Measurements from ENCODE around the gene WDR36. TPM values are rescaled to one million over a fixed set of nuclear protein-coding genes. Genes with fewer than 3 reads are reported as not detected.

Gene WDR36
- total and polyA plus RNA-seq, 2 donors from 2014 or later, result 4.5 to 31.8 TPM

DNA sequence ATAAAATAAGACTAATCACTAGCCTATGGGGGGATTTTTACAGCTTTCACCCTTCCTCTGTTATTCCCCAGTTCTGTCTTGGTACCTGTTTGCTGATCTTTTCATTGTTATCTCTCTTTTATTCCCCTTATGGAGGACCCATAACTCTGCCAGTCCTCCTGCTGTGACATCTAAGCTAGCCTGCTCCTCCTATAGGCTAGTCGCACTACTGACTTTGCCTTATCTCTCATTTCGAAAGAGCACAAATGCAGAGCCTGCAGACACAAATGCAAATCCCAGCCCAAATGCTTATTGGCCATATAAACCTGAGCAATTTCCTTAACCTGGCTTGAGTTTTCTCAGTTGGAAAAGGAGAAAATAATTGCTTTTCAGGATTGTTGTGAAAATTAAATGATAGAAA is 72.9 kb downstream of the WDR36 start:
- no peak for FAIRE-seq
- Histone ChIP-seq H3K36me3 (ENCODE audit: control insufficient read depth in 2 of 3, insufficient read depth in 3 of 3, low read length in 3 of 3) (no peaks in the 10 kb centered on the region), H3K9me3 (ENCODE audit: control insufficient read depth in 2 of 3, insufficient read depth in 1 of 3, low read length in 3 of 3) (no peaks in the 10 kb centered on the region), H3K27ac (ENCODE audit: low read depth in 2 of 2, low read length in 2 of 2) (no peak overlapping the region), H3K27me3 (ENCODE audit: control insufficient read depth, insufficient read depth, low read length) (no peaks in the 10 kb centered on the region), H3K9ac (ENCODE audit: low read length in 3 of 3) (no peak overlapping the region), H3K4me3 (ENCODE audit: low read length in 3 of 3) (no peak overlapping the region), H3K4me1 (ENCODE audit: control insufficient read depth in 2 of 3, insufficient read depth in 2 of 3, low read depth in 1 of 3, low read length in 3 of 3) (no peaks in the 10 kb centered on the region)
- DNase-seq, result no peak
- intact Hi-C loops (cut with DNase I), result no loop called here
- TF ChIP-seq, protein P1, sequence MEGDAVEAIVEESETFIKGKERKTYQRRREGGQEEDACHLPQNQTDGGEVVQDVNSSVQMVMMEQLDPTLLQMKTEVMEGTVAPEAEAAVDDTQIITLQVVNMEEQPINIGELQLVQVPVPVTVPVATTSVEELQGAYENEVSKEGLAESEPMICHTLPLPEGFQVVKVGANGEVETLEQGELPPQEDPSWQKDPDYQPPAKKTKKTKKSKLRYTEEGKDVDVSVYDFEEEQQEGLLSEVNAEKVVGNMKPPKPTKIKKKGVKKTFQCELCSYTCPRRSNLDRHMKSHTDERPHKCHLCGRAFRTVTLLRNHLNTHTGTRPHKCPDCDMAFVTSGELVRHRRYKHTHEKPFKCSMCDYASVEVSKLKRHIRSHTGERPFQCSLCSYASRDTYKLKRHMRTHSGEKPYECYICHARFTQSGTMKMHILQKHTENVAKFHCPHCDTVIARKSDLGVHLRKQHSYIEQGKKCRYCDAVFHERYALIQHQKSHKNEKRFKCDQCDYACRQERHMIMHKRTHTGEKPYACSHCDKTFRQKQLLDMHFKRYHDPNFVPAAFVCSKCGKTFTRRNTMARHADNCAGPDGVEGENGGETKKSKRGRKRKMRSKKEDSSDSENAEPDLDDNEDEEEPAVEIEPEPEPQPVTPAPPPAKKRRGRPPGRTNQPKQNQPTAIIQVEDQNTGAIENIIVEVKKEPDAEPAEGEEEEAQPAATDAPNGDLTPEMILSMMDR (IDR thresholded peaks at IDR 0.05; ENCODE audit: borderline replicate concordance, extremely low read depth, insufficient read depth), result no peak

DNA sequence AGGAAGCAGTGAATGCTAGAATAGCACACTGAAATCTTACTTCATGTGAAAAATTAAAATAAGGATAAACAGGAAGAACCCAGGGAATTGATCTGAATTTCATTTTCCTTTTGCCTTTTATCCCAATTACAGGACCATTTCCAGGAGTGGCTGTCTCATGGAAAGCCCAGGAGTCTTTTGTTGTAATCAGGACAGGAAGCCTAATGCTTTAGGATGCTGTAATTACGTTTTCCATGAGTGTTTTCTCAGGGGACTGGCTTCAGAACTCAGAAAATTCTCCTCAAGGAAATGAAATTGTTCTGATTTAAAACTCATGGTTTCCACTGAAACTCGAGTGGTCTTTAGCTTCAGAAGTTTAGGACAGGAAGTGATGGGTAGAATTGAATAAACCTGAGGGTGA is 75.4 kb downstream of the WDR36 start:
- Histone ChIP-seq H3K27me3 (ENCODE audit: control insufficient read depth, insufficient read depth, low read length) (no peaks in the 10 kb centered on the region), H3K36me3 (ENCODE audit: control insufficient read depth in 2 of 3, insufficient read depth in 3 of 3, low read length in 3 of 3) (no peaks in the 10 kb centered on the region), H3K4me3 (ENCODE audit: low read length in 3 of 3) (no peak overlapping the region), H3K4me1 (ENCODE audit: control insufficient read depth in 2 of 3, insufficient read depth in 2 of 3, low read depth in 1 of 3, low read length in 3 of 3) (no peaks in the 10 kb centered on the region), H3K9me3 (ENCODE audit: control insufficient read depth in 2 of 3, insufficient read depth in 1 of 3, low read length in 3 of 3) (no peaks in the 10 kb centered on the region), H3K27ac (ENCODE audit: low read depth in 2 of 2, low read length in 2 of 2) (no peak overlapping the region), H3K9ac (ENCODE audit: low read length in 3 of 3) (no peak overlapping the region)
- no peak for DNase-seq
- intact Hi-C loops (cut with DNase I), result no loop called here
- no peak for FAIRE-seq
- TF ChIP-seq, protein P1 (IDR thresholded peaks at IDR 0.05; ENCODE audit: borderline replicate concordance, extremely low read depth, insufficient read depth), result no peak

DNA sequence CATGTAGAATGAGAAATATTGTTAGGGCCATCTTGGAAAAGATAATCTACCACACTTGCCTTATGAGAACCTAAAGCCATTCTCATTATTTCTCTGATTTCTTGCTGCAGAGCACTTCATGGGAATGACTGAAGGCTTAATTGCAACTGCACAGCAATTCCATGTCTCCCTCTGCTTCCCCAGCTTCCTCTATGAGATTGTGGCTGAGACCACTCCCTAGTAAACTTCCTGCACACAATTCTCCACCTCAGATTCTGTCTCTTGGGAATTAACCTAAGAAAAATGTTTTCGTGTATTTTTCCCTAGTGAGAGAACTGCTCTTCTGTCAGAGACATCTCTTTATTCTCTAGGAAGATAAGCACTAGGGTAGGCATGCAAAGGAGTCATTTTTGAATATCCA is 76.5 kb downstream of the WDR36 start:
- DNase-seq, result no peak
- TF ChIP-seq, protein P1 (IDR thresholded peaks at IDR 0.05; ENCODE audit: borderline replicate concordance, extremely low read depth, insufficient read depth), result no peak
- no peaks in the 10 kb centered on the region for H3K27me3 ChIP-seq (ENCODE audit: control insufficient read depth, insufficient read depth, low read length)
- H3K4me3 ChIP-seq (ENCODE audit: low read length in 3 of 3), result no peak overlapping the region
- no peaks in the 10 kb centered on the region for H3K9me3 ChIP-seq (ENCODE audit: control insufficient read depth in 2 of 3, insufficient read depth in 1 of 3, low read length in 3 of 3)
- FAIRE-seq, result no peak
- intact Hi-C loops (cut with DNase I), result no loop called here
- H3K27ac ChIP-seq (ENCODE audit: low read depth in 2 of 2, low read length in 2 of 2), result no peak overlapping the region
- H3K4me1 ChIP-seq (ENCODE audit: control insufficient read depth in 2 of 3, insufficient read depth in 2 of 3, low read depth in 1 of 3, low read length in 3 of 3), result no peaks in the 10 kb centered on the region
- no peak overlapping the region for H3K9ac ChIP-seq (ENCODE audit: low read length in 3 of 3)
- H3K36me3 ChIP-seq (ENCODE audit: control insufficient read depth in 2 of 3, insufficient read depth in 3 of 3, low read length in 3 of 3), result no peaks in the 10 kb centered on the region

DNA sequence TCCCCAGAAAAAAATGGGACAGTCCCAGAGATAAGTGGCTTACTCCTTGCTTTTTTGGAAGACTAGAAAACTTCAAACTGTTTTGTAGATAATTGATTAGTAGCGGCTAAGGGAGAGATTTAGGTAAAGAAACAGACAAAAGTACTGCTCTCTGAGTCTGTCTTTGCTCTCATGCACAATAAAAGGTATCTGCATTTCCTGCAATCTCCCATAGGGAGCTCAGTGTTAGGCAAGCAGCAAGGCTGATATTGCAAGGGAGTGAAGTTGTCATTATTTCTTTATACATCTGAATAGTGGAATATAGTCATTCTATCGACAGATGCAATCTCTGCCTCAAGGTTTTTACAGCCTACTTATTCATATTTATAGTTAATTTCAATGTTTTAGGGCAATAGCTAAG is 77.1 kb downstream of the WDR36 start:
- Histone ChIP-seq H3K4me3 (ENCODE audit: low read length in 3 of 3) (no peak overlapping the region), H3K36me3 (ENCODE audit: control insufficient read depth in 2 of 3, insufficient read depth in 3 of 3, low read length in 3 of 3) (no peaks in the 10 kb centered on the region), H3K27ac (ENCODE audit: low read depth in 2 of 2, low read length in 2 of 2) (no peak overlapping the region), H3K9me3 (ENCODE audit: control insufficient read depth in 2 of 3, insufficient read depth in 1 of 3, low read length in 3 of 3) (no peaks in the 10 kb centered on the region), H3K9ac (ENCODE audit: low read length in 3 of 3) (no peak overlapping the region), H3K4me1 (ENCODE audit: control insufficient read depth in 2 of 3, insufficient read depth in 2 of 3, low read depth in 1 of 3, low read length in 3 of 3) (no peaks in the 10 kb centered on the region), H3K27me3 (ENCODE audit: control insufficient read depth, insufficient read depth, low read length) (no peaks in the 10 kb centered on the region)
- intact Hi-C loops (cut with DNase I), result no loop called here
- FAIRE-seq, result no peak
- no peak for DNase-seq
- TF ChIP-seq, protein P1 (IDR thresholded peaks at IDR 0.05; ENCODE audit: borderline replicate concordance, extremely low read depth, insufficient read depth), result no peak

Data from kidney (tissue), 14 donors.